Breast epithelium (tissue), 4 donors: ENCODE measurements around the gene PDK4. TPM values are rescaled to one million over a fixed set of nuclear protein-coding genes. Genes with fewer than 3 reads are reported as not detected.

Experiments used
- DNase-seq, 2 donors: peaks; one replicate each; pipeline ENCODE4 v3.0.0-alpha.2; 2019; ENCODE audit warnings: low spot score in 2 of 2
- H3K27ac ChIP-seq, 2 donors: fragments of 200-600 bp; sonication (generic) in 1 of 2; one replicate each; pipeline ENCODE4 v1.5.1; 2016 to 2019; ENCODE audit warnings: mild to moderate bottlenecking in 1 of 2
- H3K27me3 ChIP-seq, 2 donors: fragments of 200-600 bp; sonication (generic) in 1 of 2; one replicate each; pipeline versions ENCODE4 v1.5.1 to v1.6.0; 2017 to 2019; ENCODE audit warnings: control low read depth in 1 of 2, mild to moderate bottlenecking in 1 of 2
- H3K36me3 ChIP-seq: fragments of 200-600 bp; one replicate; pipeline ENCODE4 v1.5.1; 2019
- H3K4me1 ChIP-seq, 2 donors: fragments of 200-600 bp; sonication (generic); one replicate each; pipeline ENCODE4 v1.5.1; 2016 to 2019; ENCODE audit warnings: control low read depth in 1 of 2
- H3K4me3 ChIP-seq, 3 donors: fragments of 200-600 bp; sonication (generic); 1 replicate in 2 of 3; 2 replicates in 1 of 3; pipeline ENCODE4 v1.5.1; 2016 to 2019; ENCODE audit warnings: mild to moderate bottlenecking in 3 of 3, moderate library complexity in 2 of 3
- H3K9me3 ChIP-seq, 2 donors: fragments of 200-600 bp; sonication (generic) in 1 of 2; one replicate each; pipeline ENCODE4 v1.5.1; 2016 to 2019; ENCODE audit warnings: control low read depth in 1 of 2
- CTCF ChIP-seq, 3 donors: fragments of 450-650 bp; IDR thresholded peaks; one replicate each; pipeline ENCODE4 v1.5.1; 2016 to 2017; ENCODE audit warnings: antibody characterized with exemption in 3 of 3, mild to moderate bottlenecking in 3 of 3, moderate library complexity in 3 of 3
- POLR2A ChIP-seq: fragments of 450-650 bp; IDR thresholded peaks from one replicate; pipeline ENCODE4 v1.6.1; 2016; ENCODE audit warnings: antibody characterized with exemption, mild to moderate bottlenecking, moderate library complexity
- POLR2AphosphoS5 ChIP-seq, 3 donors: sonication (generic); formaldehyde crosslinking; IDR thresholded peaks; one replicate each; pipeline ENCODE4 v1.6.1; 2017; ENCODE audit warnings: antibody characterized with exemption in 3 of 3
- intact Hi-C: fragments of 100-400 bp; cut with DNase I; formaldehyde crosslinking; loops from one replicate; pipeline ENCODE4 v1.15.1; 2023; ENCODE audit warnings: low total_unique reads
- total RNA-seq, 3 donors: library from RNA; depleted of rRNA; stranded (reverse); fragments of >200 nt; gene quantifications; one replicate each; pipeline ENCODE4 v1.1.0, GENCODE V29; 2016

The PDK4 gene
- total RNA-seq, 3 donors from 2014 or later: 507 to 797 (median 729) TPM

GRCh38 chr7:95630702-95631458, 34.6 kb upstream of the PDK4 start:
- TF ChIP-seq POLR2AphosphoS5 (IDR thresholded peaks at IDR 0.05) (no peak), POLR2A (no peak), CTCF (IDR thresholded peaks at IDR 0.05) (no peak)
- DNase-seq: no peak
- Histone ChIP-seq H3K9me3 (no peaks in the 10 kb centered on the region), H3K36me3 (no peaks in the 10 kb centered on the region), H3K27me3 (no peaks in the 10 kb centered on the region), H3K4me3 (no peak overlapping the region), H3K27ac (peak overlapping the region in 1 of 2 donors; percentile 30), H3K4me1 (no peaks in the 10 kb centered on the region)
- intact Hi-C loops: no loop called here

DNA sequence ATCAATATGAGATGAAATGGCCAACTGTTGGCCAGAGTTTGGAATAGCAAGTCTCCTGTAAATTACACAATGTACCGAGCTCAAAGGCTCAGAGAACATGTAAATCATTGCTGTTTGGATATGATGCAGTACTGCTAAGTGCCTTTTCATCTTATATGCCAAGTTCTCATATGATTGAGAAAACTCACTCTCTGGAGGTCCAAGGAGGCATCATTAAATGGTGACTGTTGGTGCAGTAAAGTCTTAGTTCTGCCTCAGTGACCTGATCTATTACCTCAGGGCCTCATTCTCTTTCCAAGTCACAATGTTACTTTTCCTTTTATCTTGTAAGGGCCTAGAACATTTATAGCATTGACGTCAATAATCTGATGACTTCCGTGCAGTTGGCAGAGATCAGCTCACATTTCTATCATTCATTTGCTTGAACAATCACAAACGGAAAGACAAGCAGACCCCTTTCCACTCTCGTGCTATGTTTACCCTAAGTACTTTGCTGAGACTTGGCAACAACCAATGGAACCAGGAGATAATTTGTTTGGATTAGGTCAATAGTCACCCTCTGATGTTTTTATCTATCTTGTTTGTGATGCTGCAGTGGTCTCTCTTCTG, 32.6 kb upstream of the PDK4 start:
- Histone ChIP-seq H3K9me3 (no peaks in the 10 kb centered on the region), H3K27me3 (no peaks in the 10 kb centered on the region), H3K4me1 (no peaks in the 10 kb centered on the region), H3K36me3 (no peaks in the 10 kb centered on the region), H3K4me3 (no peak overlapping the region), H3K27ac (no peak overlapping the region)
- DNase-seq: no peak
- intact Hi-C loops: loop anchor here (1.0 kb wide), 1 partner anchor 19 kb away; no protein-coding TSS in a partner anchor
- peak in 1 of 3 donors; percentile 21 for TF ChIP-seq CTCF (IDR thresholded peaks at IDR 0.05)
- TF ChIP-seq POLR2AphosphoS5 (IDR thresholded peaks at IDR 0.05): peak in 1 of 3 donors; percentile 76
- TF ChIP-seq POLR2A: no peak

DNA sequence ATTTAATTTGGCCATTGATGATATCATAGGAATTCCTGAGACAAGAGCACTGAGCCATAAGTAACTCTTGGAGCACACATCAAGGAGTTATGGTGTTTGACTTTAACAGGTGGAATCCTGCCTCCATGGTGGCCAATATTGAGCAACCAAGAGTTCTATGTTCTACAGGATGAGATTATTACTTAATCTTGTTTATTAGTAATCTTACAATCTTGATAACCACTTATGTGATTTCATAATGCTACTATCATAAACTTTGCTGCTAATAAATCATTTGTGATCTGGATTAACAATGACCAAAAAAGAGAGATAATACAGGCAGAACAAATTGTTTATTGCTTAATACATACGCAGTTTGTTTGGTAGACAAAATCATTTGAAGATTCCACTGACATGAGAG, 27.5 kb upstream of the PDK4 start:
- intact Hi-C loops: no loop called here
- Histone ChIP-seq H3K4me1 (no peaks in the 10 kb centered on the region), H3K4me3 (no peak overlapping the region), H3K27ac (no peak overlapping the region), H3K9me3 (no peaks in the 10 kb centered on the region), H3K36me3 (no peaks in the 10 kb centered on the region), H3K27me3 (no peaks in the 10 kb centered on the region)
- TF ChIP-seq CTCF (IDR thresholded peaks at IDR 0.05) (no peak), POLR2AphosphoS5 (IDR thresholded peaks at IDR 0.05) (no peak), POLR2A (no peak)
- no peak for DNase-seq

DNA sequence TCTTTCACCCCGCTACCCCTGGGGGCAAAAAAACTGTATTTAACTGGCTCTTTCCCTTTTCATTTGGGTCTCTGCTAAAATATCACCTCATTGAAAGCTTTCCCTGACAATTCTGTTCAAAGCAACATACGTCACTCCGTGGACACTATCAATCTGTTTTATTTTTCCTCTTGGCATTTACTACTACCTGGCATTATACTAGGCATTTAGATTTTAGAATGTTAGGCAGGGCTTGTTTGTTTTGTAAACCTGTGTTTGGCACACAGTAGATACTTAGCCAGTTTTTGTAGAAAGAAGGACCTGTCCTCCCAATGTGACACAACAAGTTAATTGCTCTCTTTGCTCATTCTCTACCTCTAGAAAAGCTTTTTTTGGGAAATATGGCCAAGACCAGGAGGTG, 26.5 kb upstream of the PDK4 start:
- Histone ChIP-seq H3K36me3 (no peaks in the 10 kb centered on the region), H3K27ac (no peak overlapping the region), H3K4me3 (no peak overlapping the region), H3K27me3 (no peaks in the 10 kb centered on the region), H3K4me1 (no peaks in the 10 kb centered on the region), H3K9me3 (no peaks in the 10 kb centered on the region)
- TF ChIP-seq POLR2AphosphoS5 (IDR thresholded peaks at IDR 0.05): no peak
- no peak for TF ChIP-seq CTCF (IDR thresholded peaks at IDR 0.05)
- no peak for TF ChIP-seq POLR2A
- intact Hi-C loops: no loop called here
- no peak for DNase-seq

GRCh38 chr7:95622001-95622549, 25.8 kb upstream of the PDK4 start:
- peaks cover 0 to under 1% of the 10 kb centered on the region in 2 donors for H3K9me3 ChIP-seq

More at GRCh38 chr7:95622001-95622549, 25.8 kb upstream of the PDK4 start:
- Histone ChIP-seq H3K27me3 (no peaks in the 10 kb centered on the region), H3K27ac (no peak overlapping the region), H3K4me3 (no peak overlapping the region), H3K36me3 (no peaks in the 10 kb centered on the region), H3K4me1 (no peaks in the 10 kb centered on the region)
- TF ChIP-seq POLR2A: no peak
- no peak for TF ChIP-seq CTCF (IDR thresholded peaks at IDR 0.05)
- no peak for TF ChIP-seq POLR2AphosphoS5 (IDR thresholded peaks at IDR 0.05)
- intact Hi-C loops: no loop called here
- no peak for DNase-seq
